Fibroblast of villous mesenchyme (primary cell): ENCODE results near the gene OSER1. TPM values are rescaled to one million over a fixed set of nuclear protein-coding genes. Genes with fewer than 3 reads are reported as not detected.

Experiments used
- DNase-seq: peaks from one replicate; pipeline ENCODE4 v3.0.0-alpha.2; 2010; ENCODE audit warnings: low read depth
- H3K4me3 ChIP-seq: 2 replicates; pipeline ENCODE4 v1.5.1; 2011; ENCODE audit warnings: low read depth, mild to moderate bottlenecking, low read length
- CTCF ChIP-seq: IDR thresholded peaks from 2 replicates; pipeline ENCODE4 v1.5.1; 2012; ENCODE audit warnings: low read depth, mild to moderate bottlenecking, low read length; ENCODE audit not compliant: insufficient read depth
- total RNA-seq: library from RNA; depleted of rRNA; stranded (reverse); fragments of >200 nt; gene quantifications from 2 replicates; pipeline ENCODE4 v1.2.3, GENCODE V29; 2012

The OSER1 gene
- total RNA-seq, 1 donor = 45.8 TPM

- no peak for TF ChIP-seq CTCF
- no peak for DNase-seq
- no peak overlapping the region for H3K4me3 ChIP-seq
Observed at GRCh38 chr20:44173116-44173515, 37.5 kb downstream of the OSER1 start.

GRCh38 chr20:44172572-44172950 lies 38.0 kb downstream of the OSER1 start:
- TF ChIP-seq CTCF = no peak
- DNase-seq = no peak
- H3K4me3 ChIP-seq = no peak overlapping the region

GRCh38 chr20:44171775-44172571 lies 38.6 kb downstream of the OSER1 start:
- no peak overlapping the region for H3K4me3 ChIP-seq
- DNase-seq = no peak
- TF ChIP-seq CTCF = no peak

- no peak overlapping the region for H3K4me3 ChIP-seq
- no peak for TF ChIP-seq CTCF
- DNase-seq = peak; percentile 47
Observed at GRCh38 chr20:44170816-44171410, 39.7 kb downstream of the OSER1 start.

GRCh38 chr20:44167736-44168135 lies 42.8 kb downstream of the OSER1 start:
- no peak overlapping the region for H3K4me3 ChIP-seq
- TF ChIP-seq CTCF = no peak
- DNase-seq = no peak

- TF ChIP-seq CTCF = no peak
- DNase-seq = peak; percentile 49
- no peak overlapping the region for H3K4me3 ChIP-seq
Observed at GRCh38 chr20:44166477-44166876, 44.1 kb downstream of the OSER1 start.
